GM12865 (cell line): ENCODE results near the gene CCDC178.
A peak's percentile ranks its signal among the peaks of the same experiment; 100 is the strongest.

Experiments
- DNase-seq: peaks from one replicate; pipeline ENCODE4 v3.0.0; 2010; ENCODE audit warnings: low read depth
- H3K4me3 ChIP-seq: 2 replicates; pipeline ENCODE4 v1.5.1; 2011; ENCODE audit warnings: mild to moderate bottlenecking, low read depth, low read length, control low read depth
- CTCF ChIP-seq: IDR thresholded peaks from 2 replicates; pipeline ENCODE4 v1.5.1; 2011; ENCODE audit warnings: low read length, control low read depth, low read depth, inconsistent platforms; ENCODE audit not compliant: insufficient read depth; ENCODE audit errors: missing control alignments

The CCDC178 gene

GRCh38 chr18:32937597-32937996, 502.9 kb downstream of the CCDC178 start:
- no peak overlapping the region for H3K4me3 ChIP-seq
- no peak for DNase-seq
- TF ChIP-seq CTCF = no peak

GRCh38 chr18:32937066-32937465, 503.5 kb downstream of the CCDC178 start:
- TF ChIP-seq CTCF = no peak
- no peak for DNase-seq
- no peak overlapping the region for H3K4me3 ChIP-seq

- TF ChIP-seq CTCF = no peak
- DNase-seq = no peak
Observed at GRCh38 chr18:32934201-32934600, 506.3 kb downstream of the CCDC178 start.

GRCh38 chr18:32930695-32931301, 509.7 kb downstream of the CCDC178 start:
- DNase-seq = peak; percentile 54
- no peak overlapping the region for H3K4me3 ChIP-seq

More at GRCh38 chr18:32934201-32934600, 506.3 kb downstream of the CCDC178 start:
- H3K4me3 ChIP-seq = no peak overlapping the region

GRCh38 chr18:32929213-32929612, 511.3 kb downstream of the CCDC178 start:
- no peak overlapping the region for H3K4me3 ChIP-seq
- no peak for TF ChIP-seq CTCF
- DNase-seq = no peak

More at GRCh38 chr18:32930695-32931301, 509.7 kb downstream of the CCDC178 start:
- peak; percentile 64 for TF ChIP-seq CTCF

GRCh38 chr18:32922951-32923430, 517.5 kb downstream of the CCDC178 start:
- H3K4me3 ChIP-seq = no peak overlapping the region
- no peak for TF ChIP-seq CTCF
- DNase-seq = no peak
